GM12878 (cell line): ENCODE results near the gene IL1RAP.

Source experiments
- NBN ChIP-seq: fragments of 450-650 bp; IDR thresholded peaks from 2 replicates; pipeline ENCODE4 v1.6.1; 2016
- TF ChIP-seq, protein P1 (sequence below), 3 experiments: IDR thresholded peaks in 2 of 3; conservative IDR thresholded peaks in 1 of 3; 2 replicates each; pipeline ENCODE4 v1.5.1; 2011; ENCODE audit warnings: low read depth in 3 of 3, low read length in 3 of 3, mild to moderate bottlenecking in 3 of 3, control low read depth in 2 of 3, moderate library complexity in 2 of 3, inconsistent platforms in 1 of 3, mixed read lengths in 1 of 3; ENCODE audit not compliant: control insufficient read depth in 2 of 3, insufficient read depth in 1 of 3; ENCODE audit errors: extremely low read depth in 1 of 3

- TF ChIP-seq NBN: no peak
- TF ChIP-seq, protein P1, sequence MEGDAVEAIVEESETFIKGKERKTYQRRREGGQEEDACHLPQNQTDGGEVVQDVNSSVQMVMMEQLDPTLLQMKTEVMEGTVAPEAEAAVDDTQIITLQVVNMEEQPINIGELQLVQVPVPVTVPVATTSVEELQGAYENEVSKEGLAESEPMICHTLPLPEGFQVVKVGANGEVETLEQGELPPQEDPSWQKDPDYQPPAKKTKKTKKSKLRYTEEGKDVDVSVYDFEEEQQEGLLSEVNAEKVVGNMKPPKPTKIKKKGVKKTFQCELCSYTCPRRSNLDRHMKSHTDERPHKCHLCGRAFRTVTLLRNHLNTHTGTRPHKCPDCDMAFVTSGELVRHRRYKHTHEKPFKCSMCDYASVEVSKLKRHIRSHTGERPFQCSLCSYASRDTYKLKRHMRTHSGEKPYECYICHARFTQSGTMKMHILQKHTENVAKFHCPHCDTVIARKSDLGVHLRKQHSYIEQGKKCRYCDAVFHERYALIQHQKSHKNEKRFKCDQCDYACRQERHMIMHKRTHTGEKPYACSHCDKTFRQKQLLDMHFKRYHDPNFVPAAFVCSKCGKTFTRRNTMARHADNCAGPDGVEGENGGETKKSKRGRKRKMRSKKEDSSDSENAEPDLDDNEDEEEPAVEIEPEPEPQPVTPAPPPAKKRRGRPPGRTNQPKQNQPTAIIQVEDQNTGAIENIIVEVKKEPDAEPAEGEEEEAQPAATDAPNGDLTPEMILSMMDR (IDR thresholded peaks at IDR 0.05 in 2 of 3, conservative IDR thresholded peaks at IDR 0.05 in 1 of 3; ENCODE audit: control insufficient read depth in 2 of 3, extremely low read depth in 1 of 3, insufficient read depth in 1 of 3, low read depth in 3 of 3, low read length in 3 of 3): no peak
Observed at GRCh38 chr3:190690246-190690645, 176.4 kb downstream of the IL1RAP start.
